HCT116 (cell line): ENCODE measurements around the gene BRD2. TPM values are rescaled to one million over a fixed set of nuclear protein-coding genes. Genes with fewer than 3 reads are reported as not detected.

Experiments used
- ATAC-seq: fragments of 200-7000 bp; cut with Tn5 transposase; 2 replicates; pipeline ENCODE4 v1.9.1; 2020; ENCODE audit warnings: mild to moderate bottlenecking, moderate library complexity
- BruUV-seq: library from RNA; stranded (reverse); fragments of 400-500 nt; replicated peaks from 2 replicates; lab custom pipeline; 2021; lab: Mats Ljungman, UMichigan
- CTCF ChIA-PET: fragments of 300-600 bp; sonication (Branson Sonifier 250); formaldehyde crosslinking; loops from one replicate; lab custom pipeline; 2021; ENCODE audit warnings: antibody characterized with exemption; lab: Charles Lee
- POLR2A ChIA-PET: fragments of 300-600, 350-600 bp; sonication (Branson Sonifier 250); formaldehyde crosslinking; loops from one replicate; lab custom pipeline; 2021; ENCODE audit warnings: antibody characterized with exemption; lab: Charles Lee
- RAD21 ChIA-PET, 2 experiments: fragments of 300-600 bp; sonication (Branson Sonifier 250); formaldehyde crosslinking; loops; one replicate each; lab custom pipeline; 2023; ENCODE audit warnings: low total read pairs in 2 of 2; ENCODE audit not compliant: uncharacterized antibody in 2 of 2, unreplicated experiment in 2 of 2, low non-redundant PET in 1 of 2; lab: Charles Lee
- DNase-seq: peaks from one replicate; pipeline ENCODE4 v3.0.0-alpha.2; 2010; ENCODE audit warnings: low read depth, low spot score
- H2AFZ ChIP-seq: fragments of 200-600 bp; shearing (Covaris generic), sonication (generic); 2 replicates; pipeline ENCODE4 v1.6.1; 2017; ENCODE audit warnings: low read depth, mixed run types, mixed read lengths, antibody characterized with exemption, low read length; ENCODE audit not compliant: poor library complexity, severe bottlenecking
- H3K27ac ChIP-seq: 2 replicates; pipeline ENCODE4 v1.5.1; 2012; ENCODE audit warnings: low read depth, low read length
- H3K27me3 ChIP-seq: fragments of 200-600 bp; sonication (generic); 2 replicates; pipeline ENCODE4 v1.6.1; 2016; ENCODE audit warnings: mixed run types, low read length, mixed read lengths; ENCODE audit not compliant: insufficient read depth
- H3K36me3 ChIP-seq, 2 experiments: fragments of 200-500 bp in 1 of 2; fragments of 200-600 bp in 1 of 2; sonication (Bioruptor generic) in 1 of 2; sonication (generic) in 1 of 2; 2 replicates each; pipeline versions ENCODE4 v1.5.1 to v1.6.1; 2014 to 2016; ENCODE audit warnings: low read length in 2 of 2, inconsistent platforms in 1 of 2, mixed read lengths in 1 of 2, mixed run types in 1 of 2; ENCODE audit not compliant: insufficient read depth in 2 of 2, control insufficient read depth in 1 of 2
- H3K4me1 ChIP-seq, 2 experiments: fragments of 200-600 bp in 1 of 2; sonication (generic) in 1 of 2; 2 replicates each; pipeline versions ENCODE4 v1.5.1 to v1.6.1; 2012 to 2017; ENCODE audit warnings: low read length in 2 of 2, inconsistent platforms in 1 of 2, mild to moderate bottlenecking in 1 of 2, mixed read lengths in 1 of 2, mixed run types in 1 of 2, moderate library complexity in 1 of 2; ENCODE audit not compliant: insufficient read depth in 2 of 2, control insufficient read depth in 1 of 2
- H3K4me2 ChIP-seq: fragments of 200-600 bp; sonication (generic); 2 replicates; pipeline ENCODE4 v1.6.1; 2017; ENCODE audit warnings: mixed run types, low read length, mixed read lengths
- H3K4me3 ChIP-seq, 2 experiments: fragments of 200-600 bp in 1 of 2; sonication (generic) in 1 of 2; replicated peaks in 1 of 2; 2 replicates each; pipeline ENCODE4 v1.5.1; 2011 to 2016; ENCODE audit warnings: low read length in 2 of 2, control low read depth in 1 of 2, low read depth in 1 of 2, mild to moderate bottlenecking in 1 of 2, mixed read lengths in 1 of 2, mixed run types in 1 of 2
- H3K79me2 ChIP-seq: fragments of 200-600 bp; sonication (generic); 2 replicates; pipeline ENCODE4 v1.6.1; 2017; ENCODE audit warnings: mild to moderate bottlenecking, mixed run types, low read length, moderate library complexity, mixed read lengths; ENCODE audit not compliant: insufficient read depth
- H3K9ac ChIP-seq: fragments of 200-600 bp; sonication (generic); 2 replicates; pipeline ENCODE4 v1.6.1; 2016; ENCODE audit warnings: low read length, mixed read lengths
- H3K9me2 ChIP-seq: fragments of 200-600 bp; sonication (generic), shearing (Covaris generic); 2 replicates; pipeline ENCODE4 v1.6.1; 2017; ENCODE audit warnings: mixed run types, mild to moderate bottlenecking, moderate library complexity; ENCODE audit not compliant: insufficient read depth
- H3K9me3 ChIP-seq, 2 experiments: fragments of 200-500 bp in 1 of 2; fragments of 200-600 bp in 1 of 2; sonication (Bioruptor generic) in 1 of 2; sonication (generic) in 1 of 2; 2 replicates each; pipeline ENCODE4 v1.6.1; 2014 to 2017; ENCODE audit warnings: low read length in 2 of 2, mixed read lengths in 2 of 2, inconsistent platforms in 1 of 2, low read depth in 1 of 2, mild to moderate bottlenecking in 1 of 2, mixed run types in 1 of 2, moderate library complexity in 1 of 2; ENCODE audit not compliant: control insufficient read depth in 1 of 2, insufficient read depth in 1 of 2
- H4K20me1 ChIP-seq: fragments of 200-600 bp; sonication (generic), shearing (Covaris generic); 2 replicates; pipeline ENCODE4 v1.6.1; 2017; ENCODE audit warnings: mixed run types, mild to moderate bottlenecking, moderate library complexity; ENCODE audit not compliant: insufficient read depth
- CBX3 ChIP-seq: IDR thresholded peaks from 2 replicates; pipeline ENCODE4 v1.6.1; 2012; ENCODE audit warnings: low read depth
- EZH2 ChIP-seq: fragments of 200-600 bp; sonication (generic); IDR thresholded peaks from 2 replicates; pipeline ENCODE4 v1.6.1; 2017; ENCODE audit warnings: antibody characterized with exemption, mixed run types
- JUND ChIP-seq: IDR thresholded peaks from 2 replicates; pipeline ENCODE4 v1.6.1; 2012
- POLR2A ChIP-seq: IDR thresholded peaks from 2 replicates; pipeline ENCODE4 v1.7.0; 2011; ENCODE audit warnings: borderline replicate concordance; ENCODE audit not compliant: insufficient read depth, insufficient read length; ENCODE audit errors: extremely low read depth
- POLR2AphosphoS5 ChIP-seq: IDR thresholded peaks from 2 replicates; pipeline ENCODE4 v1.6.1; 2011; ENCODE audit warnings: mild to moderate bottlenecking, low read depth, low read length, moderate library complexity
- RAD21 ChIP-seq: IDR thresholded peaks from 2 replicates; pipeline ENCODE4 v1.6.1; 2012; ENCODE audit warnings: low read depth, mild to moderate bottlenecking
- SRF ChIP-seq: IDR thresholded peaks from 2 replicates; pipeline ENCODE4 v1.6.1; 2012; ENCODE audit warnings: low read depth
- ZBTB33 ChIP-seq: IDR thresholded peaks from 2 replicates; pipeline ENCODE4 v1.6.1; 2011; ENCODE audit warnings: mild to moderate bottlenecking, low read length, moderate library complexity; ENCODE audit not compliant: insufficient replicate concordance; ENCODE audit errors: extremely low read depth
- intact Hi-C: fragments of 100-400 bp; cut with micrococcal nuclease; formaldehyde crosslinking; loops from 2 replicates; pipeline ENCODE4 v1.10.0; 2022
- total RNA-seq: library from RNA; stranded (reverse); gene quantifications from one replicate; pipeline ENCODE4 v1.2.1, GENCODE V29; 2021; ENCODE audit not compliant: unreplicated experiment
- TF ChIP-seq, protein P1 (sequence below), 3 experiments: fragments of 200-600 bp in 1 of 3; sonication (generic) in 1 of 3; IDR thresholded peaks in 2 of 3; conservative IDR thresholded peaks in 1 of 3; 2 replicates each; pipeline ENCODE4 v1.5.1; 2012 to 2017; ENCODE audit warnings: low read depth in 2 of 3, low read length in 2 of 3, antibody characterized with exemption in 1 of 3, borderline replicate concordance in 1 of 3, control low read depth in 1 of 3, mild to moderate bottlenecking in 1 of 3, mixed read lengths in 1 of 3, mixed run types in 1 of 3, moderate library complexity in 1 of 3; ENCODE audit not compliant: insufficient read depth in 1 of 3

Gene BRD2
- total RNA-seq, 1 experiment from 2014 or later = 260 TPM

- TF ChIP-seq SRF (no peak), POLR2AphosphoS5 (no peak), RAD21 (no peak), CBX3 (no peak), EZH2 (no peak), POLR2A (no peak)
These were observed 14.1 kb upstream of the BRD2 start (continued) for GRCh38 chr6:32954267-32954666.

DNA sequence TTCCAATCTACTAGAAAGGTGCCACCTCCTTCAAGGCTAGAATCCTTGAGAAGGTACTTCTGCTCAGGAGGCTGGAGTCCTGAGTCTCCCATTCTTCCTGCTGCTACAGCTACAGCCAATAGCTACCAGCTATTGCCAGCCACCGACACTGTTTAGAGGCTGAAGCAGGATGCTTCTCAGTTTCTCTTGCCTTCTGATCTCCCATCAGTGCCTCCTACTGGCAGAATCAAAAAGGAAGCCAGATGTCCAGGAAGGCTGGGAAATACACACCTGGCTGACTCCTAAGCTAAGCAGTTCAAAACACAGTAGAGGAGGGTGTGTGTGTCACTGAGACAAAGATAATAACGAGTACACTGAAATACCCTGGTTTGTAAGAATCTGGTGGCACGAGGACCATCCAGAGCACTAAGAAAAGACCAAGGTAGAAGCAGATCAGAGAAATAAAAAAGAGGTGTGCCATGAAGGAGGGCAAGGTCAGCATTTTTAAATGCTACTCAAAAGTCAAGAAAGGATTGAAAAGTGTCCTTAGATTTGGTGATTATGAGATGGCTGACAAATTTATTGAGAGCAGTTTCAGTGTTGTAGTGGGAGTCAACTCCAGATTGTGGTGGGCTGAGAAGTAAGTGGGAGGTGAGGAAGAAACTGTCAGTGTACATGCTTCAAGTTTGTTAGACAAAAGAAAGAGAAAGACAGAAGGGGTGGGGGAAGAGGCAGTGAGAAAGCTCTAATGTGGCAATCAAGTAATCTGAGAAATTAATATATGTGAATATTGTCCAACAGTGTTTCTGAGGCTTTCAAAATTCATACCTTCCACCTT, 13.2 kb upstream of the BRD2 start:
- RAD21 ChIA-PET = no interaction called here

More for the DNA sequence above, 13.2 kb upstream of the BRD2 start:
- Histone ChIP-seq H3K27me3 (no peaks in the 10 kb centered on the region), H3K9me2 (no peaks in the 10 kb centered on the region), H3K4me1 (peaks cover 0 to 17% of the 10 kb centered on the region in 2 experiments; a peak in 2 of 4 replicates), H2AFZ (no peak overlapping the region), H3K36me3 (no peaks in the 10 kb centered on the region), H3K4me2 (no peak overlapping the region), H4K20me1 (no peaks in the 10 kb centered on the region), H3K27ac (no peak overlapping the region), H3K4me3 (no peak overlapping the region), H3K9me3 (no peaks in the 10 kb centered on the region), H3K9ac (no peak overlapping the region), H3K79me2 (0 out of 2 replicates have a peak, but pooled peaks cover 7% of the 10 kb centered on the region)
- ChIA-PET POLR2A (interaction anchor here (0.7 to 8.1 kb wide), 3 partner anchors 14 to 32 kb away, joined by 3 to 143 read pairs (median 3); partner anchors contain the start of gene BRD2), CTCF (interaction anchor here (1.0 to 3.8 kb wide), 8 partner anchors 8 to 117 kb away, joined by 3 to 73 read pairs (median 20); partner anchors contain the start of genes BRD2, HLA-DMB and TAP2)
- intact Hi-C loops = no loop called here
- no TSS peak for BruUV-seq
- DNase-seq = no peak
- TF ChIP-seq RAD21 (peak; percentile 6; the same call in 1 of the 2 replicates), JUND (no peak), ZBTB33 (no peak)
- TF ChIP-seq, protein P1, sequence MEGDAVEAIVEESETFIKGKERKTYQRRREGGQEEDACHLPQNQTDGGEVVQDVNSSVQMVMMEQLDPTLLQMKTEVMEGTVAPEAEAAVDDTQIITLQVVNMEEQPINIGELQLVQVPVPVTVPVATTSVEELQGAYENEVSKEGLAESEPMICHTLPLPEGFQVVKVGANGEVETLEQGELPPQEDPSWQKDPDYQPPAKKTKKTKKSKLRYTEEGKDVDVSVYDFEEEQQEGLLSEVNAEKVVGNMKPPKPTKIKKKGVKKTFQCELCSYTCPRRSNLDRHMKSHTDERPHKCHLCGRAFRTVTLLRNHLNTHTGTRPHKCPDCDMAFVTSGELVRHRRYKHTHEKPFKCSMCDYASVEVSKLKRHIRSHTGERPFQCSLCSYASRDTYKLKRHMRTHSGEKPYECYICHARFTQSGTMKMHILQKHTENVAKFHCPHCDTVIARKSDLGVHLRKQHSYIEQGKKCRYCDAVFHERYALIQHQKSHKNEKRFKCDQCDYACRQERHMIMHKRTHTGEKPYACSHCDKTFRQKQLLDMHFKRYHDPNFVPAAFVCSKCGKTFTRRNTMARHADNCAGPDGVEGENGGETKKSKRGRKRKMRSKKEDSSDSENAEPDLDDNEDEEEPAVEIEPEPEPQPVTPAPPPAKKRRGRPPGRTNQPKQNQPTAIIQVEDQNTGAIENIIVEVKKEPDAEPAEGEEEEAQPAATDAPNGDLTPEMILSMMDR (IDR thresholded peaks at IDR 0.05 in 2 of 3, conservative IDR thresholded peaks at IDR 0.05 in 1 of 3; ENCODE audit: borderline replicate concordance in 1 of 3, insufficient read depth in 1 of 3, low read depth in 2 of 3, low read length in 2 of 3) = peak; percentile 26 to 67 (median 59); a peak in 5 of 6 replicates
- ATAC-seq = peak; percentile 70
